Measurements from ENCODE around the gene DISC1.
A peak's percentile ranks its signal among the peaks of the same experiment; 100 is the strongest.
"Not testable (repeated sequence)": the region's sequence is repeated elsewhere in the genome, so short reads cannot be mapped to it uniquely, and the experiment has no call there.

DISC1 gene

GRCh38 chr1:231768416-231768815, 141.8 kb downstream of the DISC1 start:
- no peak for DNase-seq (ENCODE audit: low read depth in 2 of 2)

DNA sequence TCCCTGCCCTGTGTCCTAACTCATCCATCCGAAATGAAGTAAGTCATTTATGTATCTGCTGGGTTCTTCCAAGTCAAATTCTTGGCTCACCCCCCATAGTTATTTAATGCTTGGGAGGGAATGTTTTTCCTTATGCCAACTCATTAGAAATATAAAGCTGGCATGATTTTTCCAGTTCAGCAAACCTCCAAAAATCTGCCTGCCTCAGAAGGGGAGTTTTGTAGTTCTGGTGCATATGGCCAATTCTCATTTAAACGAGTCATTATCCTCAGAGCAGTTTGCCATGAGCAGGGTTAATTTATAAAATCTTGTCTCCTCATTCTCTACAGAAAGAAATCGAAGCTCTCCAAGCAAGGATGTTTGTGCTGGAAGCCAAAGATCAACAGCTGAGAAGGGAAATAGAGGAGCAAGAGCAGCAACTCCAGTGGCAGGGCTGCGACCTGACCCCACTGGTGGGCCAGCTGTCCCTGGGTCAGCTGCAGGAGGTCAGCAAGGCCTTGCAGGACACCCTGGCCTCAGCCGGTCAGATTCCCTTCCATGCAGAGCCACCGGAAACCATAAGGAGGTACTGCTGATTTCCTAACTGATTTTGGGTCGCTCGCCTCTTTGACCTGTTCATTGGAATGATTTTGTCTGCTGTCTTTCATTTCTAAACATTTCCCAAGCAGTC, 144.1 kb downstream of the DISC1 start:
- DNase-seq (ENCODE audit: low read depth in 2 of 2): no peak

DNA sequence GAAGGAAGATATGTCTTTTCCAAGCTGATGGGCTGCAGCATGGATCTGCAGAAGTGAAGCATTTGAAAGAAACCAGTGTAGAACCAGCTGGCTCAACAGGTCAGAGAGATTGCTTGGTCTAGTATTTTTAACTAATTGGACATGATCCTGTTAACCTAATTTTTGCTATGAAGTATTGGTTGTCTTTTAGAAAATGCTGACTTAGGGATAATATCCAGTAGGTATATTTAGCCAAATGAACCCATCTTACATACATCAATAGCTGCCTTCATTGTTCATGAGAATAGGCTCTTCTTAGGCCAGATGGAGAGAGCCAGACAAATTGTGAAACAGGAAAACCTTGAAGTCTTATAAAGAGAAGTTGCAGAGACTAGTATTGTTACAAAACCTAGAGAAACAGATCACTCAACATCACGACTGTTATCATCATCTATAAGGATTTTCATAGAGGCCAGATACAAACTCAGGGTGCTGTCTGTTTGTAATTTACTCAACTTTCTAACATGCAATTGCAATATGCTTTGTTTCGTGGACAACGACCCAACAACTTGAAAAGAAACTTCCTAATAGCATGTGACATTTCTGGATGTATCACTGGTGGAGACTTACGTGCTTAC, 148.2 kb downstream of the DISC1 start:
- DNase-seq (ENCODE audit: low read depth in 2 of 2): no peak

DNA sequence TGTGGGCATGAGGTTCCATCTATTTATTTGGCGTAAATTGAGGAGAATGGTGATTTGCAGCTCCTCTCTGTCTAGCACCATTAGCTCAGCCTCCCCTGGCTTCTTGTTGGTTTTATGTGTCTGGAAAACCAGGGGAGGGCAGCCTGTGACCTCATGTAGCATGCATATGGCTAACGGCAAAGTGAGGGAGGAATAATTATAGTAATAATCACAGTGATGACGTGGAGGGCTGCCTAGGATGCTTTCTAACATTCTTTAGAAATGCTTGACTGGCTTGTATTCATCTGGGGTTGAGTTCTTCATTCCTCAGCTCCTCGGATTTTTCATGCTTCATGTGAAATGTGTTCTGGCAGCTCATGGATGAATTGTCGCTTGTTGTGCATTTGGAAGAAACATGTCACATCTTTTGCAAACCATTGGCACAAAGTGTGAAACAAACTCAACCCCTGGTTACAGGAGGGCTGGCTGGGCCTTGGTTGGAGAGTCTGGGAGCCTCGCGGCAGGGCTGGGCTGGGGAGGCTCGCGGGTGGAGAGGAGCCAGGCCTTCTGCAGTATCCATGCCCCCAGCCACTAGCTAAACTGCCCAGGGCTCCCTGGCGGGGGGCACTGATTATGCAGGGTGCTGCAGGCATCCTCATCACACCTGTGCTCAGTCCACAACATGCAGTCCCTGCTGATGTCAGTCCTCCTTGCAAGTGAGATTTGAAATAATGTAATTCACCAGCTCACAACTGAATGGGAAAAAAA, 149.6 kb downstream of the DISC1 start:
- DNase-seq (ENCODE audit: low read depth in 2 of 2): peak; percentile 85 to 87

DNA sequence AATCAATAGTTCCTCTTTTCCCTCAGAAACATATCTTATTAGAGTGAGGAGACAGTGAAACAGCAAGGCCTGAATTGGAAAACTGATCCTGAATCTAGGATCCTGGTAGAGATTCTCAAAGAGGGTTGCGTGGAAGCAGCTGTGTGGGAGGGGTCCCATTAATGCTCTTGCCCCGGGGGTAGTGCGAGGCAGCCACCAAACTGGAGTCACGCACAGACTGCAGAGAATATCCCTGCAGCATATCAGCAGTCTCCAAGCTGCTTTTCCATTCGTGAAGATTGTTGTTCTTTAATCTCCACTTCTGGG, 150.1 kb downstream of the DISC1 start:
- DNase-seq (ENCODE audit: low read depth in 2 of 2): no peak

- peak in 1 of 2 experiments; percentile 20 for DNase-seq (ENCODE audit: low read depth in 2 of 2)
These were observed 151.6 kb downstream of the DISC1 start for GRCh38 chr1:231778009-231778719.

DNA sequence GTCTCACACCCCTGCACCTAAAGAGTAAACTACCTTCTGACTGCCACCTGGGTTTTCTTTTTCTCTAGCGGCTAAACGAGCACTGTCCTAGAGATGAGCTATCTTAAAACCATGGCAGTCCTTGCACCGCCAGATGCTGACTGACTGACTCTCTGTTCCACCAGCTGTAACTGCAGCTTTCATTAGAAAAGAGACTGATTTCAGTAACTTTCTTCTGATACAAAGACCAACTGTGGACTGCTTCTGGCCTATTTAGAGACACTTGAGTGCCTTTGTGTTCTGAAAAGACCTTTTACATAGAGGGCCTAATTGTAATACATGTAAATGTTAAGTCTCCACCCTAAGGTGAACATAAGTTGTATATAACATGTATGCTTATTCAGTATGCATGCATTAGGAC, 152.5 kb downstream of the DISC1 start:
- DNase-seq (ENCODE audit: low read depth in 2 of 2): no peak

- no peak for DNase-seq (ENCODE audit: low read depth in 2 of 2)
These were observed 155.3 kb downstream of the DISC1 start for GRCh38 chr1:231781892-231782291.

GRCh38 chr1:231785073-231785472, 158.5 kb downstream of the DISC1 start:
- not testable (repeated sequence) for DNase-seq (ENCODE audit: low read depth in 2 of 2)

DNA sequence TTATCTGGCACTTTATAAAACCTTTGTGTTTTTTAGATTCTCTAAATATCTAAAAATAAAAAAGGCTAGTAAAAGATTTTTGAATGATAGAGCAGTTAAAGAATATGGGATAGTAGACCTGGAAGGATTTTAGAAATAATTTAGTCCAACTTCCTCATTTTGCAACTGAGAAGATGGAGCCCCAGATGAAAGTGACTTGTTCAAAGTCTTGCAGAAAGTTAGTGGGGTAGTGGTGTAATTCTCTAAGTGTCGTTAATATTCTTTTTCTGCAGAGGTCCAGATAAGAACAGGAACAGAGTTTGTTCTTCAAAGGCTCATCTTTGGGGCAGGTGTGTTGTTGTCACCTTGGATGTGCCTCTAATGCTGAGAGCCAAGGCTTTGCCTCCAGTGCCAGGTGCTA, 159.5 kb downstream of the DISC1 start:
- DNase-seq (ENCODE audit: low read depth in 2 of 2): no peak

DNA sequence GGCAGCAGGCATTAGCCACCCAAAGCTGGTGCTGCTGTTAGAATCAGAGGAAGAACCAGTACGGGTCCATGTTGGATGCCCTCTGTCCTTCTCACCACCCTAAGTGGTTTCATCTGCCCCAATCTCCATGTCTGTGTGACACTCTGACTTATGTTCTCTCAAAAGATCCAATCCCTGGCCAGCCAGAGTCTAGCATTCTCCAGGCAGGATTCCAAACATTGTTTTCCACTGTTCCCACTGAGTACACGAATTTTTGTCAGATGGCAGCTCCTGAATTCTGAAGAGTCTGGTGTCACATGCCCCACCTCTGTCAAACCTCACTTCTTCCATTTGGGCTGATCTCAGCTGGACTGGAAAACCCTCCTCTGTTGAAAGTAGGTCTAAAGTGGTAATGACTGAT, 166.0 kb downstream of the DISC1 start:
- no peak for DNase-seq (ENCODE audit: low read depth in 2 of 2)

DNA sequence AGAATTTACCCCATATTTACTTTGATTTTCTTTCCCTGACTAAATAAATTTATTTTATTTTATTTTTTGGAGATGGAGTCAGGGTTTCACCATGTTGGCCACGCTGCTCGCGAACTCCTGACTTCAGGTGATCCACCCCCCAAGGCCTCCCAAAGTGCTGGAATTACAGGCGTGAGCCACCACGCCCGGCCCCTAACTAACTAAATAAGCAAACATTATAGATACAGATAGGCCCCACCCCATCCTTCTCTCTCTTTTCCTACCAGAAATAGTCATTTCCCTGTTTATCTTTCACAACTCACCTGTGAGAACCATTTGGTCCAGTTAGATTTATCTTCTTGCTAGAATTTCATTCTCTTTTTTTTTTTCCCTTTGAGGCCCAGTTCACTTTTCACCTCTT, 167.3 kb downstream of the DISC1 start:
- no peak for DNase-seq (ENCODE audit: low read depth in 2 of 2)

DNA sequence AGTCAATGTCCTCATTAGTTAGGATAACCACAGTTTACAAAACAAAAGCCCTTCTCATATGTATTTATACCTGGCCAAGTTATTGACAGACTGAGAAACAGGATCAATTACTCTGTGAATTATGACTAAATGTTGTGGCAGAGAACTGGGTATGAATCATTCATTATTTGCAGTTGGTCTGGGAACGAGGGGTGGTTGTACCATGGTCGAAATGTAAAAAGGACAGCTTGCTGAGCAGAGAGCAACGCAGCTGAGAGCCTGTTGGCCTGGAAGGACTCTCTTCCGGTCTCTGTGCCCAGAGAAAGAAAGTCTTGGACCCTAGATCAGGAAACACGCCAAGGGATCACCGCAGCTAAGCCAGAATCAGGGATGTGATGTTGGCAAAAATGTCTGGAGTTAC, 169.6 kb downstream of the DISC1 start:
- no peak for DNase-seq (ENCODE audit: low read depth in 2 of 2)

DNA sequence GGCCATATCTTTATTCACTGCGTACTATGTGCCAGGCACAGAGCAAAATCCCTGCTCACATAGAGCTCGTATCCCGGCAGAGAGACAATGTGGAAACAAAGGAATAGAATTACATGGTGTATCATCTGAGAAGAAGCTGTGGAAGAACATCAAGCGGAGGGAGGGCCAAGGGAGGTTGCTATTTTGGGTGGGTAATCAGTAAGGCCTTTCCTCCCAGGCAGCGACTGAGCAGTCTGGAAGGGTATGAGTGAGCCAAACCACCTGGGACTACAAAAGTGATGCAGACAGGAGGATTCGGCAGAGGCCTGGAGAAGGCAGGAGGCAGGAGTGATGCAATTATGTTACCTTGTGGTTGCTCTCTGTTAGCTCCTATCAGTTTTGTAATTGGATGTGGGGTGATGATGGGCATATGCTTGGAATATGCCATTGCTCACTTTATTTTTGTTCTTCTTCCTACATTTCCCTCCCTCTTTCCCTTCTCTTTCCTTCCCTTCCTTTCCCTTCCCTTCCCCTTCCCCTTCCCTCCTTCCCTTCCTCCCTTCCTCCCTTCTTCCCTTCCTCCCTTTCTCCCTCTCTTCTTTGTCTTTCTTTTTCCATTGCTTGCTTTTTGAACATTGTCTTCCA, 172.9 kb downstream of the DISC1 start:
- DNase-seq (ENCODE audit: low read depth in 2 of 2): no peak

DNA sequence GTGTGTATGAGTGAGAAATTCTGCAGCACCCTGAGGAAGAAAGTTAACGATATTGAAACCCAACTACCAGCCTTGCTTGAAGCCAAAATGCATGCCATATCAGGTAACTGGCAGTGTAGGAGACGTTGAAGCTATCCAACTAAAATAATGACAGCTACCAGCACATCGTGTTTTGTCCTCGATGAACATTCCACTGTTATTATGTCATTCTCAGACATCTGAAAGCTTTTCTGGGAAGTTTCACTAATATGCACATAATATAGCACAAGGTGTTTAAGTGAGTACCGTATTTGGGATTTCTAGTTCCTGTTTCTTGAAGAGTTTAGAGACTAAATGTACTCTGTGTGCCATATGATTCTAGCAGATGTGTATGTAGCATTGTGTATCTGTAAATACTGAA, 173.5 kb downstream of the DISC1 start:
- no peak for DNase-seq (ENCODE audit: low read depth in 2 of 2)

DNA sequence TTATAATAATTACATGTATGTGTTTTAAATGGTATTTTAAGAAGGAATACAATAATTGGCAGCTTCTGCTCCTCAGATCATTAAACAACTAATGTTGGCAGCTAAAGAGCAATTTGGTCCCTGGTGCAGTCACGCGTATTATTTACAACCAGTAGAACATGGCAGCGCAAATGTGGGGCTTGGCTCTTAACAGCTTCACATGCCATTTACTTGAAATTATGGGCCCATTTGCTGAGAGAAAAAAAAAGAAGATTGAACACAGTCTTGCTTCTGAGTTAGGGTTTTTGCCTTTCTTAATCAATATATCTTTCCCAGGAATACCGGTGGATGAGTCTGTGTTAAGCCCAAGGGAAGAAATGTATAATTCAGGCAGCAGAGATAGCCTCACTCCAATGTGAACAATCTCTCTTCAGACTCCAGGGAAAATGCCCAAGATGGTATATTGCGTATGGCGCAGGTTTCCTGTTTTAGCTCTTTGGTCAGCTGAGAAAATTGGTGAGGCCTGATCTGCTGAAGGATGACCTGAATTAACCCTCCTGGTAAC, 174.5 kb downstream of the DISC1 start:
- no peak for DNase-seq (ENCODE audit: low read depth in 2 of 2)

DNA sequence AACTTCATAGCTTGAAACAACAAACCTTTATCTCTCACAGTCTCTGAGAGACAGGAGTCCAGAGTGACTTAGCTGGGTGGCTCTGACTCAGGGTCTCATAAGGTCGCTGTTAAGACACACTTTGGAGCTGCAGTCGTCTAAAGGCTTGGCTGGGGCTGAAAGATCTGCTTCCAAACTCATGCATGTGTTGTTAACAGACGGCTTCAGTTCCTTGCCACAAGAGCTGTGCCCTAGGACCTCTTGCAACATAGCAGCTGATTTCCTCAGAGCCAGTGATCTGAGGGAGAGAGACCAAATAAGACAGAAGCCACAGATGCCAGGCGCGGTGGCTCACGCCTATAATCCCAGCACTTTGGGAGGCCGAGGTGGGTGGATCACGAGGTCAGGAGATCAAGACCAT, 176.8 kb downstream of the DISC1 start:
- DNase-seq (ENCODE audit: low read depth in 2 of 2): no peak

DNA sequence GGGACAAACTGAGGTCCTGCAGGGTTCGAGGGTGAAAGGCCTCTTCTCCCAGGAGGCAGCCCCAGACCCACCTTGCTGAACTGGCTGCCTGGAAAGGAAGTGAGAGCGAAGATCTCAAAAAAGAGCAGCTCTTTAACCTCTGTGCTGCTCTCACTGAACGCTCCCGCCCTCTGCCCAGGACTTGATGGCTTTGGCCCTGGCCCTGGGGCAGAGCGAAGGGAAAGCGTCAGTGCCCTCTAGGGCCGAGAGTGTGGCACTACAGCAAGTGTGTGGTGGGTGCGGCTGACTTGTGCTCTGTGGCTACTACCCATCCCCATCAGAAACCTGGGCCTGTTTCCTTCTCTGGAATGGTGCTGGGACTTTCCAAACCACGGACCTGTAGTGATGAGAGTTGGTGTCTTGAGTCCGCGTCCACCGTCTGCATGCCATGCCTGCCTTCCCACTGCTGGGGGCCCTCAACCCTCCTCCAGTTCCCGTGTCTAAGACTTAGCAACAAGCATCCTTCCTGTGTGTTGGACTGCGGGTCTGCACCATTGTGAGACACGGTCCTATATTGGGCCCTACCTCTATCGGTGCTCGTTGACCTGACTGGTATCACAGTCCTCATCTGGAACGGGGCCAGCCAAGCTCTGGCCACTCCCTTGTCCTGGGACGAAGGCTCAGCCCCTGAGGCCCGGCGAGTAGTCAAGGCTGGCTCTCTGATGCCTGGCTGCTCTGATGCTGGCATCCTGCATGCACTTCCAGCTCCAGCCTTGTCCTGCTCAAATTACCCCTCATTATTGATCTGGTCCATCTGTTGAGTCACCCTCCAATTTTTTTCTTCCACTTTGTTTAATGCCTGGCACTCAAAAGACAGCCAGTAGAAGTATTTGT, 180.3 kb downstream of the DISC1 start:
- no peak for DNase-seq (ENCODE audit: low read depth in 2 of 2)

DNA sequence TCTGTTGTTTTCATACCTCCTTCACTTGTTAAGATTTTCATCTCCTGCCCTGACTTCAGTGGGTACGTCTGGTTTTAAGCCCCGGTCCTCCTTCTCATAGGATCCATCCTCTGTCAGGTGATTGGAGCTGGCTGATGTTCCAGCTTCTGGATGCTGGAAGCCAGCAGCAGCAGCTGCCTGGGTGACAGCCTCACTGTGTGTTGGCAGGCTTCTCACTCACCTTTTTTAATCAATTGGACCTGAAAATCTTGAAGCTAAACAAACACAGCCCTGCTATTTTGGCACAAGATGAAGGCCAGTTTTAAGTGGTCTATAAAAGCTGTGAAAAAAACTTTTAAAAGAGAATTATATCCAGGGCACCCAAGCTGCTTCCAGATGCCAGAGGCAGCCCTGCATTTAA, 181.0 kb downstream of the DISC1 start:
- no peak for DNase-seq (ENCODE audit: low read depth in 2 of 2)

DNA sequence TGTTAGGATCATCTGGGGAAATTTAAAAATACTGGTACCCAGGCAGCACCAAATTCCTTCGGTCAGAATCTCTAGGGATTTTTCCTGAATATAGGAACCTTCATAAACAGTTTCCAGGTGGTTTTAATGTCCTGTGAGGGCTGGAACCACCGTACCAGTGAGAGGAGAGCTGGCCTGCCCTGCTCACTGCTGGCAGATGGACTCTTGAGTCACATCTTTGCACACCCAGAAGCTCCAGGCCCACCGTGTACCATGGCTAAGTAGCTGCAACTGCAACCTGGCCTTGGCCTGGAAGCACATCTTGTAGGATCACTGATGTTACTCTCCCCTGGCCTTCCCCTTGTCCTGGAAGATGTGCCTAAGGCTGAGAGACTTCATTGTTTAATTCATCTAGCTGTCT, 181.5 kb downstream of the DISC1 start:
- no peak for DNase-seq (ENCODE audit: low read depth in 2 of 2)

DNA sequence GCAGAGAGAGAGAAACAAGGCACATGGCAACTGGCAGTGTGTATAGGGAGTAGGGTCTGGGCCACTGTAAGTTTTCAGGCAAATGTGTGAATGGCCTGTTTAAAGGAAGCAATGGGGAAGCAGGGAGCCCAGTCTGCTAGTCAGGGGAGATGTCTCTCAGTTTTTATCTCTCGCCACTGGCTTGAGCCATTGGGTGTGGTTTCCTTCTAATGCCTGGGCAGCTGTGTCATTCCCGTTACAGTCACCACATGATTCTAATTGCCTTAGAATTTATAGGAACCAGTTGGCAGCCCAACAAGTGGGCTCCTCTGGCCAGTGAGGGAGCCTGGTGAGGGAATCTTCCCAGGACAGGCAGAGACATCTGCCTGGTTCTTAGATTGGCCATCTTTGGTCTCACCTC, 182.4 kb downstream of the DISC1 start:
- peak in 1 of 2 experiments; percentile 27 for DNase-seq (ENCODE audit: low read depth in 2 of 2)
